HL-60/S4 (cell line): Measurements from ENCODE around the gene PSMB7.

Experiments used
- in situ Hi-C: fragments of 300-500 bp; cut with MboI; formaldehyde crosslinking; loops from 2 replicates; pipeline ENCODE4 v1.14.3; 2022; ENCODE audit warnings: low sequenced_read_pairs

The PSMB7 gene

DNA sequence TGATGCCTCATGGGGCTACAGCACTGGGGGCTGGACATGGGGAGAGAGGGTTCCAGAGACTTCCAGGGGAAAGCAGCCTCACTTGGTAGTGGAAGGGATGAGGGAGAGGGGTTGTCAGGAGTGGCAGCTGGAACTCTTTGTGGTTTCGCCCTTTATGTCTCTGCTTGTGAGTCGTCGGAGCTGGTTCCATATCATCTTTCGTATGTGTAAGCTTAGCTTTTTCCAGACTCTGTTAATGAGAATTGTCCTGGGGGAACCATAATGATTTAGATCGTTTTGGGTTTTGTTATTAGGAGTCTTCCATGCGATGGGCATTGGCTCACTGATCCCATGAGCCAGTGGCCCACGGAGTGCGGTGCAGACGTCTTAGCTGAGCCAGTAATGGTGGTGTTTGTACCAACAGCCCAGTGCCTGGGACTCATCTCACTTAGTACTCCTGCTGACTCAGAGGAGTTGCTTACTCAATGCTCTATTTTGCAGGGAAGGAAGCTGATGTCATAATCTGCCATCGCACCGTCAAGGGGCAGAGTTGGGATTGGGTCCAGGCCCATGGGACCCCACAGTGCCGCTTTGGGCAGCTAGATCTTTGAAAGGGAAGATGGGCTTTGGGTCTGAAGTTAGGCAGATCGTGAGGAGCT, 109.0 kb downstream of the PSMB7 start:
- in situ Hi-C loops = no loop called here

DNA sequence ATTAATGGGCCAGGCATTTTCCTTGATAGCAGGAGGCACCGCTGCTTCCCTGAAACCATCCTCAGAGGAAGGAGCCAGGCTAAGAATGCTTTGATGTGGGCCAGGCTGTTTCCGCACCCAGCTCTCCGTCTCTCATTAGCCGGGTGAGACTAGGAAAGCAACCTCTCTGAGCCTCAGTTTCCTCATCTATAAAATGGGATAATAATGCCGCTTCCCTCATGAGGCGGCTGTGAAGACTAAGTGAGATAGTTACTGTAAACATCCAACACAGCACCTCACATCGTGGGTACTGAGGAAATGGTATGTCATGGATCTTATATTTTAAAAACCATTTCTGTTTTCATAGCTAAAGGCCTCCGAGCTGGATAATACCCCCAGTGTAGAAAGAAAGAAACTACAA, 111.0 kb downstream of the PSMB7 start:
- in situ Hi-C loops = no loop called here

- in situ Hi-C loops = no loop called here
These were observed 111.5 kb downstream of the PSMB7 start for GRCh38 chr9:124303762-124304161.
